ENCODE data around the gene TEX14.

TEX14 gene

DNA sequence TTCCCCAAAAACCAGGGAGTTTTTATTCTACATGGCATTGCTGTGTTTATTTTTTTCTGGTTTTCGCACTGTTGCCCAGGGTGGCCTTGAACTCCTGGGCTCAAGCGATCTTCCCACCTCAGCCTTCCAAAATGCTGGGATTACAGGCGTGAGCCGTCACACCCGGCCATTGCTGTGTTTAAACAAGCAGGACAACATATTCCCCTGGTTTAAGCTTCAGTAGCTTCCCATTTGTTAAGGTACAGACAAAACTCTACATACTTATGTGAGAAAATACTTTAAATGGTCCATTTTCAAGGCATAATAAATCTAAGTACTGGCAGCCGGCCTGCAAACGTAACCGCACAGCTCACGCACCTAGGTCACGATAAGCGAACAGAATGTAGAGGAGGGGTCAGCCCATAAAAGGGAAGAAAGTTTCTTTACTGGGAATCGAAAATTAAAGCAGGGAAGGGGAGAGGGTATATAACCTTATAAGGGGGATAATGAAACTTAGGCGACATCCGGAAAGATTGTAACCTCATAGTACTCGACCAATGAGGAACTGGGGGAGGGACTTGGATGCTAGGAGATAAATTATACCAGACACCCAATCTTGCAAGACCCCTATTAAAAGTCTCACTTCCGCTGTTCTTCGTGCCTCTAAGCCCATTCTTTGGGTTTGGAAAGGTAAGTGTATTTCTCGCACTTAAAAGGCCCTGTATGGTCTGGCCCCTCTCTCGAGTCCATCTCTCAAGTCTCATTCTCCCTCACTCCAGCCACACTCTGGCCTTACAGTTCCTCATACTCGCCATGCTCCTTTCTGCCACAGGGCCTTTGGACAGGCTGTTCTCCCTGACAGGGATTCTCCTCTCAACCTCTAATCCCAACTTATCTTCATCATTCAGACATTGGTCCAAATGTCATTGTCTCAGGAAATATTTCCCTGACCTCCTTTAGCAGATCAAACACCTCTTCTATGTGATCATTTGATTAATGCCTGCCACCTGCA lies 59.2 kb downstream of the TEX14 start:
- Histone ChIP-seq H3K4me3 (ENCODE audit: low read depth, low read length) (peak overlapping the region; percentile 48), H3K27ac (peak overlapping the region; percentile 100), H3K36me3 (replicated peaks) (no peaks in the 10 kb centered on the region), H3K27me3 (replicated peaks) (no peaks in the 10 kb centered on the region)
- TF ChIP-seq, protein P1, sequence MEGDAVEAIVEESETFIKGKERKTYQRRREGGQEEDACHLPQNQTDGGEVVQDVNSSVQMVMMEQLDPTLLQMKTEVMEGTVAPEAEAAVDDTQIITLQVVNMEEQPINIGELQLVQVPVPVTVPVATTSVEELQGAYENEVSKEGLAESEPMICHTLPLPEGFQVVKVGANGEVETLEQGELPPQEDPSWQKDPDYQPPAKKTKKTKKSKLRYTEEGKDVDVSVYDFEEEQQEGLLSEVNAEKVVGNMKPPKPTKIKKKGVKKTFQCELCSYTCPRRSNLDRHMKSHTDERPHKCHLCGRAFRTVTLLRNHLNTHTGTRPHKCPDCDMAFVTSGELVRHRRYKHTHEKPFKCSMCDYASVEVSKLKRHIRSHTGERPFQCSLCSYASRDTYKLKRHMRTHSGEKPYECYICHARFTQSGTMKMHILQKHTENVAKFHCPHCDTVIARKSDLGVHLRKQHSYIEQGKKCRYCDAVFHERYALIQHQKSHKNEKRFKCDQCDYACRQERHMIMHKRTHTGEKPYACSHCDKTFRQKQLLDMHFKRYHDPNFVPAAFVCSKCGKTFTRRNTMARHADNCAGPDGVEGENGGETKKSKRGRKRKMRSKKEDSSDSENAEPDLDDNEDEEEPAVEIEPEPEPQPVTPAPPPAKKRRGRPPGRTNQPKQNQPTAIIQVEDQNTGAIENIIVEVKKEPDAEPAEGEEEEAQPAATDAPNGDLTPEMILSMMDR (IDR thresholded peaks at IDR 0.05; ENCODE audit: low read depth, low read length, missing control alignments): no peak
- in situ Hi-C loops (cut with HindIII; ENCODE audit: low pct_ligation_motif_present, low sequenced_read_pairs): no loop called here
- DNase-seq: no peak

DNA sequence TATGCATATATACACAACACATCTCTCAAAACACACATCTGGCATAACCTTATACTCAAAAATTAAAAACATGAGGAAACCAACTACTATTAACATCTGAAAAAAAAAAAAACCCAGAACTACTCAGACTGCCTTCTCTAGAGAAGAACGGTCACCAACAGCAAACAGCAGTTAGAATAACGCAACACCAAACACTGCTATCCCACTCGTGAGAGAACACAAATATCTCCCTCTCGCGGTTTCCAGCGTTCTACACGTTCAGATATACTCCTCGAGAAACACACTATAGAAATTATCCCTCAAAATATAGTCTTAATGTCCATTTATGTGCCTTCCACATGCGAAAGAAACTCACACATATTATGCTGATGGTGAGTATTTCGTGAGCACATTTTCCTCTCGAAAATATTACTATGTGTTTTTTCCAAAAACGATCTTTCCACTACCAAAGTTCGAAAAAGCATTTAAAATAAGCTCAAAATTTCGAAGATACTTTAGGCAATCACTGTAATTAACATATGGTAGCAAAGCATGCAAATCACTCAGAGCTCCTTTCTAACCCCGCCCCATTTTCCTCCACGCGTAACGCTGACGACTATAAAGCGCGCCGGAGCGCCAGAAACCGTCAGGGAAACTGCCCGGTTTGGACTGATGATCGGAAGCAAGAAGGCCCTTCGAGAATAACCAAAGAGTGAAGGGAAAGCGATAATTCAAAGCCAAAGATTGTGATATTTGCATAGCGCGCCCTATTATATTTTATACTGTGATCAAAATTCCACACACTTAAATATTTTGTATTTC lies 60.1 kb downstream of the TEX14 start:
- Histone ChIP-seq H3K27me3 (replicated peaks) (no peaks in the 10 kb centered on the region), H3K27ac (peak overlapping the region; percentile 100), H3K36me3 (replicated peaks) (no peaks in the 10 kb centered on the region), H3K4me3 (ENCODE audit: low read depth, low read length) (peak overlapping the region; percentile 48)
- peak; percentile 97 for DNase-seq
- TF ChIP-seq, protein P1 (IDR thresholded peaks at IDR 0.05; ENCODE audit: low read depth, low read length, missing control alignments): no peak
- in situ Hi-C loops (cut with HindIII; ENCODE audit: low pct_ligation_motif_present, low sequenced_read_pairs): no loop called here

DNA sequence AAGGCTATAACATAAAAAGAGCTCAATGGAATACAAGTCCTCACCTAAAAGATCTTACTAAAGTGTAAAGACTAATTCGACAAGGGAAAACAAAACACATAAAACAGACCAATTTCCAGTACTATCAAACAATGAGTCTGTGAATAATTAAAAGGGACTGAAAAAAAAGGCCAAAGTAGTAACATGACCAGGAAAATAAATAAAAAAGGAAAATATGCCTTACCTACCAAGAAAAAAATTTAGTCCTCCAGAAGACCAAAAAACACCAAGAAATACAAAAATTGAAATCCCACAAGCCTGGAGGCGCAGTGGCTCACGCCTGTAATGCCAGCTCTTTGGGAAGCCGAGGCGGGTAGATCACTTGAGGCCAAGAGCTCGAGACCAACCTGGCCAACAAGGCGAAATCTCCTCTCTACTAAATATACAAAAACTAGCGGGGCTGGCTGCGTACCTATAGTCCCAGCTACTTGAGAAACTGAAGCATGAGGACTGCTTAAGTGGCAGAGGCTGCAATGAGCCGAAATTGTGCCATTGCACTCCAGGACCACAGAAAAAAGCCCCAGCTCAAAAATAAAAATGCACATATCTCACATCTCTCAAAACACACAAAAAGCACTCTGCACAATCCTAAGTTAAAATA lies 60.8 kb downstream of the TEX14 start:
- TF ChIP-seq, protein P1 (IDR thresholded peaks at IDR 0.05; ENCODE audit: low read depth, low read length, missing control alignments): no peak
- H3K27ac ChIP-seq: no peak overlapping the region
- H3K4me3 ChIP-seq (ENCODE audit: low read depth, low read length): no peak overlapping the region
- H3K36me3 ChIP-seq (replicated peaks): no peaks in the 10 kb centered on the region
- no peaks in the 10 kb centered on the region for H3K27me3 ChIP-seq (replicated peaks)
- in situ Hi-C loops (cut with HindIII; ENCODE audit: low pct_ligation_motif_present, low sequenced_read_pairs): no loop called here
- DNase-seq: peak; percentile 73

DNA sequence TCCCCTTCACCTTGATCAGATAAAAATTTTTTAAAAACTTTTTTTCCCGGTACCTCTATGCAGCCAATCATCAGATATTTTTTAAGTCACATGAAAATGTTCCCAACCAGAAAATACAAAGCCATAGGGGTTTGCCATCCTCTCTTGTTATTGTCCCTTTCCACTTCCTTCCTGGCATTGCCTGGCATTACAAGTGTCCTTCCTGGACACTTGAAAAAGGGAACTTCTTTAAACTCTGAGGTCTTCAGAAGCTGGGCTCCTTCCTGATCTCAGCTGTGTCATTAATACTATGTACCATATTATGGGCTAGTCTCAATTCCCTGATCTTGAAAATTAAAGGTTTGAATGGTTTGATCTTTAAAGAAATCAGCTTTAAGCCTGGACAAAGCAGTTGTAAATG lies 64.9 kb downstream of the TEX14 start:
- Histone ChIP-seq H3K4me3 (ENCODE audit: low read depth, low read length) (no peak overlapping the region), H3K36me3 (replicated peaks) (no peaks in the 10 kb centered on the region), H3K27ac (no peak overlapping the region), H3K27me3 (replicated peaks) (no peaks in the 10 kb centered on the region)
- no peak for DNase-seq
- in situ Hi-C loops (cut with HindIII; ENCODE audit: low pct_ligation_motif_present, low sequenced_read_pairs): no loop called here
- TF ChIP-seq, protein P1 (IDR thresholded peaks at IDR 0.05; ENCODE audit: low read depth, low read length, missing control alignments): no peak

DNA sequence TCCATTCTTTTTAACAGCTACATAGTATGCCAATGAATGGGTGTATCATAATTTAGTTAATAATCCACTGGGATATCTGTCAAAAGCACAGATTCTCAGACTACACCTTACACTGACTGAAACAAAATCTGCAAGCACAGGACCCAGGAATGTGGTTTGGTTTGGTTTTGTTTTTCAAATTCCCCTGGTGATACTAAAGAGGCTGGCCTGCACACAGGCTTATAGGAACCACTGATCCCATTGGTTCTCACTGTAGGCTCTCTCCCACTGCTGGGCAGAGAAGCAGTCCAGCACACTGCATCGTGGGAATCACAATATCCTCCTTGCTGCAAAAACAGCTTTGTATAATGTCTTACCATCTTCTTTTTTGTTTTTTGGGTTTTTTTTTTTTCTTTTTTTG lies 67.1 kb downstream of the TEX14 start:
- Histone ChIP-seq H3K27me3 (replicated peaks) (no peaks in the 10 kb centered on the region), H3K27ac (no peak overlapping the region), H3K4me3 (ENCODE audit: low read depth, low read length) (no peak overlapping the region), H3K36me3 (replicated peaks) (no peaks in the 10 kb centered on the region)
- TF ChIP-seq, protein P1 (IDR thresholded peaks at IDR 0.05; ENCODE audit: low read depth, low read length, missing control alignments): no peak
- no peak for DNase-seq
- in situ Hi-C loops (cut with HindIII; ENCODE audit: low pct_ligation_motif_present, low sequenced_read_pairs): no loop called here

Measured in brain microvascular endothelial cell (primary cell).